ENCODE measurements around the gene FAM3C.

DNA sequence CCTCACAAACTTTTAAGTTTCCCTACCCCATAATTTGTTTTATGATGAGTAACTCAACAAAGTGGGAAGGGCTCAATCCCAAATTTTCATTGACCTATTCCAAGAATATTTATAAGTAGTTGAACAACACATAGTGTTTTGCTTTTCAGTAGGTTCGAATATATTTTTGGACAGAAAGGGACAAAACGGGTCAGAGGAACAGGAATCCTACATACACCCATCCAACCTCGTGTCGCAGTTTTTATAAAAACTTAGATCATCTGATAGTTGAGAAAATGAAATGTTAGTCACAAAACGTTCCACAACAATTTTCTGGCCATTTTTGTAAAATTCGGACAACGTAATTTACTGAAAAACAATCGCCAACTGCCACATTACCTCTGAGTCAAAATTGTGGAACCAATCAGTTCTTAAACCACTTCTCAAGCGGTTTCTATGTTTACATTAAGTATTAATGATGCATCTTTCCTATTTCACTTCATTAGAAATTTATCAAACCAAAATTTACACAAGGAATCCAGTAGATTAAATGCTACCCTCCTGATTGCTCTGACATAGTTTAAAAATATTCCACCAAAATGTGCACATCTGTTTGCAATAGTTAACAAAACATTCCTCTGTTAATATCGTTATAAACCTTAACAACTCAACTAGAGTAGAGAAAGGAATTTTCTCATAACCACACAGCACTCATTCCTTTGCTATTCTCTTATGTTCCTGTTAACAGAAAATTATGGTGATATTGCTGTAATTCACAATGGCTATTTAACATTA is 61.0 kb downstream of the FAM3C start:
- TF ChIP-seq, protein P1, sequence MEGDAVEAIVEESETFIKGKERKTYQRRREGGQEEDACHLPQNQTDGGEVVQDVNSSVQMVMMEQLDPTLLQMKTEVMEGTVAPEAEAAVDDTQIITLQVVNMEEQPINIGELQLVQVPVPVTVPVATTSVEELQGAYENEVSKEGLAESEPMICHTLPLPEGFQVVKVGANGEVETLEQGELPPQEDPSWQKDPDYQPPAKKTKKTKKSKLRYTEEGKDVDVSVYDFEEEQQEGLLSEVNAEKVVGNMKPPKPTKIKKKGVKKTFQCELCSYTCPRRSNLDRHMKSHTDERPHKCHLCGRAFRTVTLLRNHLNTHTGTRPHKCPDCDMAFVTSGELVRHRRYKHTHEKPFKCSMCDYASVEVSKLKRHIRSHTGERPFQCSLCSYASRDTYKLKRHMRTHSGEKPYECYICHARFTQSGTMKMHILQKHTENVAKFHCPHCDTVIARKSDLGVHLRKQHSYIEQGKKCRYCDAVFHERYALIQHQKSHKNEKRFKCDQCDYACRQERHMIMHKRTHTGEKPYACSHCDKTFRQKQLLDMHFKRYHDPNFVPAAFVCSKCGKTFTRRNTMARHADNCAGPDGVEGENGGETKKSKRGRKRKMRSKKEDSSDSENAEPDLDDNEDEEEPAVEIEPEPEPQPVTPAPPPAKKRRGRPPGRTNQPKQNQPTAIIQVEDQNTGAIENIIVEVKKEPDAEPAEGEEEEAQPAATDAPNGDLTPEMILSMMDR (conservative IDR thresholded peaks at IDR 0.05), result no peak
- no peak for TF ChIP-seq ZFX (IDR thresholded peaks at IDR 0.05)
